ENCODE data around the gene BLTP2. TPM values are rescaled to one million over a fixed set of nuclear protein-coding genes. Genes with fewer than 3 reads are reported as not detected.

Gene BLTP2
- polyA plus RNA-seq, 4 donors = 15.7 to 58.5 (median 30.5) TPM

DNA sequence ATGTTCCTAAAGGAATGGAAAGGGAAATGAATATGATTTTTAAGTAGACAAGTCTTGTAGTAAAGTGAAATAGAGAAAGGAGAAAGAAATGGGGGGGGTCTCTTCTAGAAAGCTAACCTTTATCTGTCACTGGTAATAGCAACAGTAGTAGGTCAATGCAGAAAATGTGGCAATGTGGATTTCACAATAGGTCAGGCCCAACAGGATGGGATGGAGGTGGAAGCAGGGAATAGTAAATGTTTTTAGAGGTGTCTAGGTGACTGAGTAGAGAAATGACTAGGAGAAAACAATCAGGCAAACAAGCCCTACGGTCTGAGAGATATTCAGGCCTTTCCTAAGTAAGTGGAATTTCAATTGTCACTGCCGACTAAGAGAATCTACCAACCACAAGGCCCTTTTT lies 24.9 kb downstream of the BLTP2 start:
- Histone ChIP-seq H3K27me3 (ENCODE audit: control insufficient read depth in 3 of 3, insufficient read depth in 3 of 3, low read length in 3 of 3) (no peaks in the 10 kb centered on the region), H3K36me3 (ENCODE audit: control insufficient read depth in 3 of 3, insufficient read depth in 2 of 3, low read depth in 1 of 3, low read length in 3 of 3) (peaks cover 32 to 66% (median 65%) of the 10 kb centered on the region in 3 donors), H3K27ac (ENCODE audit: low read depth in 1 of 3, low read length in 2 of 3) (no peak overlapping the region), H3K9me3 (ENCODE audit: control insufficient read depth in 2 of 2, insufficient read depth in 1 of 2, low read depth in 1 of 2, low read length in 1 of 2) (no peaks in the 10 kb centered on the region), H3K4me3 (ENCODE audit: low read depth in 1 of 3, low read length in 3 of 3) (no peak overlapping the region), H3K4me1 (ENCODE audit: control insufficient read depth in 3 of 3, insufficient read depth in 2 of 3, low read depth in 1 of 3, low read length in 2 of 3) (no peaks in the 10 kb centered on the region)
- FAIRE-seq = no peak
- 79 to 91% (median 84%) methylated on average over 2 of the region's 2 CpGs for WGBS, 3 donors
- DNase-seq = no peak

DNA sequence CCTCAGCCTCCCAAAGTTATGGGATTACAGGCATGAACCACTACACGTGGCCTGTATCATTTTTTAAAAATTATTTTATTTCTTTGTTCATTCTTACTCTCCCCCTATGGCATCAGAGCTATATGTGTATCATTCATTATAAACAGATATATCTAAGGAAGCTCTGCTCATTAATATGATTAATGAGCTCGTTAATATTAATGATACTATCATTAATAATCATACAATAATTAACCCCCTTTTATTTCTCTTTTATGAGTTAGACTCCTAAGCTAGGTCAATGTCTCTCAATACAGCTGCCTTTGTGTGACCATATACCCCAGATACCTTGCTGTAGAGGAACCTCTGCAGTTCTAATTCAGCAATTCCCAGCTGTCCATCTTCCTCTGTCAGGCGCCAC lies 26.5 kb downstream of the BLTP2 start:
- H3K9me3 ChIP-seq (ENCODE audit: control insufficient read depth in 2 of 2, insufficient read depth in 1 of 2, low read depth in 1 of 2, low read length in 1 of 2) = no peaks in the 10 kb centered on the region
- no peak overlapping the region for H3K4me3 ChIP-seq (ENCODE audit: low read depth in 1 of 3, low read length in 3 of 3)
- no peak for FAIRE-seq
- DNase-seq = no peak
- H3K27ac ChIP-seq (ENCODE audit: low read depth in 1 of 3, low read length in 2 of 3) = no peak overlapping the region
- peaks cover 0 to 2% (median 0%) of the 10 kb centered on the region in 3 donors for H3K4me1 ChIP-seq (ENCODE audit: control insufficient read depth in 3 of 3, insufficient read depth in 2 of 3, low read depth in 1 of 3, low read length in 2 of 3)
- peaks cover 29 to 71% (median 64%) of the 10 kb centered on the region in 3 donors for H3K36me3 ChIP-seq (ENCODE audit: control insufficient read depth in 3 of 3, insufficient read depth in 2 of 3, low read depth in 1 of 3, low read length in 3 of 3)
- WGBS, 3 donors = 91 to 93% (median 92%) methylated on average over 3 of the region's 3 CpGs
- H3K27me3 ChIP-seq (ENCODE audit: control insufficient read depth in 3 of 3, insufficient read depth in 3 of 3, low read length in 3 of 3) = no peaks in the 10 kb centered on the region

DNA sequence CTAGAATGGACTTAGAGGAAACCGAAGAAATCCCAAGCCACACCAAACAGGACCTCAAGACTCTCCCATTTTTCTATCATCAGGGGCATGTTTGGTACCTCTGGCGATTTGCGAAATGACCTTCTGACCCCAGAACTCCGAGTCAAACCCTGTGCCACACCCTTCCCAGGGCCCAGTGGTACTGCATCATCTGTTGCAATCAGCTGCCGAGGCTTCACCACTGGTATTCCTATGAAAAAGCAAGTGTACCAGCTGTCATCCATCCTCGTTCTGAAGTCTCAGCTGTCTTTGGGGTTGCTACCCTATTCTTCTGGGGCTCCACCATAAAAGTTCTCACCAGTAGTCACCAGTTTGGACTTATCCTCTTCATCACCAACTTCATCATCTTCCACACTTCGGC lies 28.7 kb downstream of the BLTP2 start:
- DNase-seq = no peak
- WGBS, 3 donors = 78 to 81% (median 78%) methylated on average over 7 of the region's 7 CpGs
- H3K27me3 ChIP-seq (ENCODE audit: control insufficient read depth in 3 of 3, insufficient read depth in 3 of 3, low read length in 3 of 3) = no peaks in the 10 kb centered on the region
- no peak overlapping the region for H3K27ac ChIP-seq (ENCODE audit: low read depth in 1 of 3, low read length in 2 of 3)
- H3K4me3 ChIP-seq (ENCODE audit: low read depth in 1 of 3, low read length in 3 of 3) = no peak overlapping the region
- peaks cover 0 to 6% (median 0%) of the 10 kb centered on the region in 3 donors for H3K4me1 ChIP-seq (ENCODE audit: control insufficient read depth in 3 of 3, insufficient read depth in 2 of 3, low read depth in 1 of 3, low read length in 2 of 3)
- H3K9me3 ChIP-seq (ENCODE audit: control insufficient read depth in 2 of 2, insufficient read depth in 1 of 2, low read depth in 1 of 2, low read length in 1 of 2) = no peaks in the 10 kb centered on the region
- peaks cover 25 to 72% (median 52%) of the 10 kb centered on the region in 3 donors for H3K36me3 ChIP-seq (ENCODE audit: control insufficient read depth in 3 of 3, insufficient read depth in 2 of 3, low read depth in 1 of 3, low read length in 3 of 3)
- no peak for FAIRE-seq

DNA sequence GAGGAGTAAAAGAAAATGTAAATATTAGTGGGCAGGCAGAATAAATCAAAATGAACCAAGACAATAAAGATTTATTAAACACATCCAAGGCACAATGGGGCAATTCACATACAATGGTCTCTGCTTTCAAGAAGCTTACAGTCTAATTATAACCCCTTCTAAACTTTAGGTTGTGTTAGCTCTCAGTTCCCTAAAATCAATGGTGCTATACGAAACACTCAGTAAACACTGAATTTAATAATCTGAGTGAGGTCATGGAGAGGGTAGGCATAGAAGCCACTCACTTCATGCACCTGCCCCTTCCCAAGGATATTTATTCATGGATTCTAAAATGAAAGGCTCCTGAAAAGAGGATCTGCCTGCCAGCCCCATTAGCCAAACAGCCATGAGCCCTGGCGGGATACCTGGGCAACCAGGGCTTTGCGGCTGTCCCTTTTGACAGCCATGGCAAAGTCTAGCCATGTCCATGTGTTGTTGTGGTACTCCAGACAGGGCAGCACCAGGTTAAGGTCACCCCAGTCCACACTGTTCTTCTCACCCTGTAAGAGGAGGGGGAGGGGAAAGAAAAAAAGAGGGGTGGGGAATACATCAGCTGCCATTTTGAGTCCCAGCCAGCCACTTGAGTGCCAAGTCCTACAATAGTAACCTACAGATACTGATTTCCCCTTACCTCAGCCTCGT lies 29.6 kb downstream of the BLTP2 start:
- 90 to 91% (median 90%) methylated on average over 4 of the region's 4 CpGs for WGBS, 3 donors

DNA sequence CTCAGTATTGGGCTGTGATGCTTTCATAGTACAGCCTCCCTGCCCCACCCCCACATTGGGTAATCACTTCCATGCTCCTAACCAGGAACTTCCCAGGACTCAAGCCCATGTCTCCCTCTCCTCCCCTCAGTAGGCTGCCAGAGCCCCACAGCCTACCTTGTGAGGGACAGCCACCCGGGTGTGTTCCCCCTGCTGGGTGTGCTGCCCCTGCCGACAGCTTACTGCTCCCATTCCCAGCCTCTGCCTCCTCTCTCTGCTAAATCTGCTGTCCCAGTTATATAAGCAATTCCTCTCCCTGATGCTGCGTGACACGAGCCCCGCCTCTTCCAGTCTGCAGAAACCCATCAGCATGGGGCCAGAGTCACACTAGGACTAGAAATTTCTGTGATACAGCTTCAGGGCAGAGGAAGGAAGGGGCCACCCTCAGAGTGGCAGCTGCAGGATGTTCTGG lies 31.0 kb downstream of the BLTP2 start, which contains the start of gene RSKR:
Gene RSKR, minus strand, starts transcription at position 255 of the 451 bp plus-strand sequence. Its CDS starts 24 bp downstream, at position 231.
- FAIRE-seq (no peak), DNase-seq (no peak)
- Histone ChIP-seq H3K4me1 (ENCODE audit: control insufficient read depth in 3 of 3, insufficient read depth in 2 of 3, low read depth in 1 of 3, low read length in 2 of 3) (peaks cover 0 to 22% (median 0%) of the 10 kb centered on the region in 3 donors), H3K27ac (ENCODE audit: low read depth in 1 of 3, low read length in 2 of 3) (peak within 1 kb of the TSS in 1 of 3 donors; percentile 59), H3K27me3 (ENCODE audit: control insufficient read depth in 3 of 3, insufficient read depth in 3 of 3, low read length in 3 of 3) (no peaks in the 10 kb centered on the region), H3K36me3 (ENCODE audit: control insufficient read depth in 3 of 3, insufficient read depth in 2 of 3, low read depth in 1 of 3, low read length in 3 of 3) (peaks cover 21 to 58% (median 34%) of the 10 kb centered on the region in 3 donors), H3K9me3 (ENCODE audit: control insufficient read depth in 2 of 2, insufficient read depth in 1 of 2, low read depth in 1 of 2, low read length in 1 of 2) (no peaks in the 10 kb centered on the region), H3K4me3 (ENCODE audit: low read depth in 1 of 3, low read length in 3 of 3) (no peak within 1 kb of the TSS)
- WGBS, 3 donors = 75 to 91% (median 85%) methylated on average over 5 of the region's 5 CpGs

More for the DNA sequence above, 29.6 kb downstream of the BLTP2 start:
- Histone ChIP-seq H3K9me3 (ENCODE audit: control insufficient read depth in 2 of 2, insufficient read depth in 1 of 2, low read depth in 1 of 2, low read length in 1 of 2) (no peaks in the 10 kb centered on the region), H3K27me3 (ENCODE audit: control insufficient read depth in 3 of 3, insufficient read depth in 3 of 3, low read length in 3 of 3) (no peaks in the 10 kb centered on the region), H3K4me1 (ENCODE audit: control insufficient read depth in 3 of 3, insufficient read depth in 2 of 3, low read depth in 1 of 3, low read length in 2 of 3) (peaks cover 0 to 13% (median 0%) of the 10 kb centered on the region in 3 donors), H3K27ac (ENCODE audit: low read depth in 1 of 3, low read length in 2 of 3) (no peak overlapping the region), H3K36me3 (ENCODE audit: control insufficient read depth in 3 of 3, insufficient read depth in 2 of 3, low read depth in 1 of 3, low read length in 3 of 3) (peaks cover 25 to 67% (median 46%) of the 10 kb centered on the region in 3 donors), H3K4me3 (ENCODE audit: low read depth in 1 of 3, low read length in 3 of 3) (no peak overlapping the region)
- no peak for FAIRE-seq
- no peak for DNase-seq

DNA sequence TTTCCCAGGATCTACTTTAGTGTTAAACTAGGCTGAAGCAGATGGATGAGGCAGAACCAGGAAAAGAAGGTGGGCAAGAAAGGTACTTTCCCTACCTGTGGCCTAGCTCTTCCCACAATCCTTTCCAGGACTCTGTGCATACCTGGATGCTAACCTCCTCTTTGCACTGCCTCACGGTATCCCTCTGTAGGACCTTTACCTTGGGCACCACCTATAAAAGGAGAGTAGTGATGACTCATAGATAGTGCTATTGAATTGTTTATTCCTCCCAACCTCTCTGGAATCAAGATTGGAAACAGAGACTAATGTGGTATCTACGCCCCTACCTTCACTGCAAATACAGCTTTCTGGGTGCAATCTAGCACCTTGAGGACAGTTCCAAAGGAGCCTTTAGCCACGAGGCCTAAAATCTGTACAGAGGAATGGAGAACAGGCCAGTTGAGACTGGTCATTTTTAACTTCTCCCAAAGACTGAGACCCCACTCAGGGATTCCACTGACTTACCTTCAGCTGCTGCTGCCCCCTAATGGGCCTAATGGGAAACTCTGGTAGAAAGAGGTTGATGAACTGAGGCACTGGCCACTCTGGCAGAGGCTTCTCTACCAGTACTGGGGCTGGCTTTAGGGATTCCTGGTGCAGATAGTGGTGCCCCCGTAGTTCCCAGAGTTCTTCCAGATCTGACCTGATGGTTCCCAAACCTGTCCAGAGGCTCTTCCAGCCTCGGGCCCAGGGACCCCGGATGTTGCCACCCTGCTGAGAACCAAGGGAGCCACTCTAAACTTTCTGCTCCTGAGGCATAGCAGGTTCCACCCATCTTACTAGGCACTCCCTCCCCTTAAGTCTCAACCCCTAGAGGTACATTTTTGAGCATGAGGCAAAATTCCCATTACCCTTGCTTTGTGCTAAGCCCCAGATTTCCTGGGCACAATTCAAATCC lies 31.8 kb downstream of the BLTP2 start:
- 60 to 74% (median 70%) methylated on average over 6 of the region's 6 CpGs for WGBS, 3 donors
- no peak for FAIRE-seq
- Histone ChIP-seq H3K4me1 (ENCODE audit: control insufficient read depth in 3 of 3, insufficient read depth in 2 of 3, low read depth in 1 of 3, low read length in 2 of 3) (peaks cover 0 to 22% (median 0%) of the 10 kb centered on the region in 3 donors), H3K27me3 (ENCODE audit: control insufficient read depth in 3 of 3, insufficient read depth in 3 of 3, low read length in 3 of 3) (no peaks in the 10 kb centered on the region), H3K4me3 (ENCODE audit: low read depth in 1 of 3, low read length in 3 of 3) (no peak overlapping the region), H3K27ac (ENCODE audit: low read depth in 1 of 3, low read length in 2 of 3) (peak overlapping the region in 1 of 3 donors; percentile 59), H3K36me3 (ENCODE audit: control insufficient read depth in 3 of 3, insufficient read depth in 2 of 3, low read depth in 1 of 3, low read length in 3 of 3) (peaks cover 19 to 54% (median 29%) of the 10 kb centered on the region in 3 donors), H3K9me3 (ENCODE audit: control insufficient read depth in 2 of 2, insufficient read depth in 1 of 2, low read depth in 1 of 2, low read length in 1 of 2) (no peaks in the 10 kb centered on the region)
- peak; percentile 54 to 76 for DNase-seq

DNA sequence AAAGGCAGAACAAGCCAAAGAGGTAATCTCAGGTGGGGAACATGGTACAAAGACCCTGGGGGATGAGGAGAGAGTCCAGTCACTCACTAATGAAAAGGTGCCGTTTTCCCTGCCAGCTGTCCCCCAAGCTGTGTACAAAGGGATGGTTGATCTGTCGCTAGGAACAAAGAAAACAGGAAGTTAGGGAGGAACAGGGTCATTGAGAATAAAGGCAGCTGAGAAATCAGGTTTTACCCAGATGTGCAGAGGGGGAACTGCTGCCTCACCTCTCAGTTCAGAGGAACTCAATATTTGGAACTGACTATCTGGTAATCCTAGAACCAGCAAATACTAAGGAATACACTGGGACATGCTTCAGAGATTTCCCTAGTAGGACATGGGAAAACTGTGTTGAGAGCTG lies 32.4 kb downstream of the BLTP2 start:
- Histone ChIP-seq H3K9me3 (ENCODE audit: control insufficient read depth in 2 of 2, insufficient read depth in 1 of 2, low read depth in 1 of 2, low read length in 1 of 2) (no peaks in the 10 kb centered on the region), H3K36me3 (ENCODE audit: control insufficient read depth in 3 of 3, insufficient read depth in 2 of 3, low read depth in 1 of 3, low read length in 3 of 3) (peaks cover 19 to 47% (median 29%) of the 10 kb centered on the region in 3 donors), H3K27ac (ENCODE audit: low read depth in 1 of 3, low read length in 2 of 3) (peak overlapping the region in 1 of 3 donors; percentile 59), H3K4me3 (ENCODE audit: low read depth in 1 of 3, low read length in 3 of 3) (no peak overlapping the region), H3K27me3 (ENCODE audit: control insufficient read depth in 3 of 3, insufficient read depth in 3 of 3, low read length in 3 of 3) (no peaks in the 10 kb centered on the region), H3K4me1 (ENCODE audit: control insufficient read depth in 3 of 3, insufficient read depth in 2 of 3, low read depth in 1 of 3, low read length in 2 of 3) (peaks cover 0 to 22% (median 0%) of the 10 kb centered on the region in 3 donors)
- DNase-seq = no peak
- 49 to 61% (median 51%) methylated on average over 2 of the region's 2 CpGs for WGBS, 3 donors
- no peak for FAIRE-seq

DNA sequence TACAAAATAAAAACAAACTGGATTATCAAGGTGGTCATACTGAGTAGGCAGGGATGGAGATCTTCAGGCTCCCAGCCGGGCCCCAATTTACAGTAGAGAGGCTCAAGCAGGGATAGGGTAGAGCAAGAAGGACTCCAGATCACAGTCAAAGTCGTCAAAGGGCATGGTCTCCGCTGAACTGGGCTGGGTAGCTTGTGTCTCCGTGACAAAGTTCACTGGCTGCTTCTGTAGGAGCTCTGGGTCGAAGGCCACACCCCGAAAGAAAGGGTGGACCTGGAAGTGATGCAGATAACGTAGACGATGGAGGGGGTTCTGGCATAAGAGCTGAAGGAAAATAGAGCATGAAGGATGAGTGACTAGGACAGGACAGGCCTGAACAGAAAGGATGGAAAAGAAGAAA lies 34.6 kb downstream of the BLTP2 start:
- H3K27me3 ChIP-seq (ENCODE audit: control insufficient read depth in 3 of 3, insufficient read depth in 3 of 3, low read length in 3 of 3) = no peaks in the 10 kb centered on the region
- 24 to 67% (median 47%) methylated on average over 8 of the region's 8 CpGs for WGBS, 3 donors
- FAIRE-seq = no peak
- peak; percentile 69 to 90 for DNase-seq
- peaks cover 0 to 22% (median 0%) of the 10 kb centered on the region in 3 donors for H3K4me1 ChIP-seq (ENCODE audit: control insufficient read depth in 3 of 3, insufficient read depth in 2 of 3, low read depth in 1 of 3, low read length in 2 of 3)
- no peak overlapping the region for H3K4me3 ChIP-seq (ENCODE audit: low read depth in 1 of 3, low read length in 3 of 3)
- H3K27ac ChIP-seq (ENCODE audit: low read depth in 1 of 3, low read length in 2 of 3) = peak overlapping the region in 2 of 3 donors; percentile 56 to 73
- no peaks in the 10 kb centered on the region for H3K9me3 ChIP-seq (ENCODE audit: control insufficient read depth in 2 of 2, insufficient read depth in 1 of 2, low read depth in 1 of 2, low read length in 1 of 2)
- H3K36me3 ChIP-seq (ENCODE audit: control insufficient read depth in 3 of 3, insufficient read depth in 2 of 3, low read depth in 1 of 3, low read length in 3 of 3) = peaks cover 4 to 35% (median 11%) of the 10 kb centered on the region in 3 donors

Measured in small intestine (tissue), 7 donors.